H7 (cell line): ENCODE measurements around the gene SPRED2. TPM values are rescaled to one million over a fixed set of nuclear protein-coding genes. Genes with fewer than 3 reads are reported as not detected.
A peak's percentile ranks its signal among the peaks of the same experiment; 100 is the strongest.

ENCODE experiments used
- DNase-seq: peaks from one replicate; pipeline ENCODE4 v3.0.0; 2012
- H3K27me3 ChIP-seq: 2 replicates; pipeline ENCODE4 v1.6.0; 2011; ENCODE audit warnings: mild to moderate bottlenecking, low read length; ENCODE audit not compliant: control insufficient read depth, insufficient read depth
- H3K36me3 ChIP-seq: replicated peaks from 2 replicates; pipeline ENCODE4 v1.5.1; 2011; ENCODE audit warnings: low read length; ENCODE audit not compliant: control insufficient read depth, insufficient read depth
- H3K4me3 ChIP-seq: 2 replicates; pipeline ENCODE4 v1.5.1; 2011; ENCODE audit warnings: low read depth, mild to moderate bottlenecking, control low read depth, low read length, moderate library complexity; ENCODE audit not compliant: insufficient read depth
- total RNA-seq: library from RNA; depleted of rRNA; stranded (reverse); fragments of >200 nt; shearing (Covaris generic); gene quantifications from 2 replicates; pipeline ENCODE4 v1.2.3, GENCODE V29; 2014

The SPRED2 gene
- total RNA-seq, 1 experiment from 2014 or later, result 16.1 TPM

DNA sequence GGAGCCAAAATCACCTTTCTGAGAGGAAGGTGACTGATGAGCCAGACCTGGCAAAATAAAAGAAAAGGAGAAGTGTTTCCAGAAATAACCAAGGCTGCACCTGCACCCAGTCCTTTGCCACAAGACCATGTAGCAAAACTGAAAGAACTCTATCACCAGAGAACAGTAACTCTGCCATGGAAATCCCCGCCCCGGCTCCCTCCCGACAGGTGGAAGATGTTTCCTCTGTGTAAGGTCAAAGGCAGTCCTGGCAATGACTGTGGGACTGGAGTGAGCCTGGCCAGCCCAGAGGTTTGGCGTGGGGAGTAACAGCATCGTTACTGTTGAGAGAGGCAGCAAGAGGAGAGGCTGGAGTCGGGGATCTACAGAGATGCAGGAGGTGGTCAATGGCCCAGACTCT, 42.3 kb downstream of the SPRED2 start:
- DNase-seq, result no peak
- H3K4me3 ChIP-seq, result no peak overlapping the region
- H3K27me3 ChIP-seq, result no peaks in the 10 kb centered on the region
- H3K36me3 ChIP-seq, result no peaks in the 10 kb centered on the region

DNA sequence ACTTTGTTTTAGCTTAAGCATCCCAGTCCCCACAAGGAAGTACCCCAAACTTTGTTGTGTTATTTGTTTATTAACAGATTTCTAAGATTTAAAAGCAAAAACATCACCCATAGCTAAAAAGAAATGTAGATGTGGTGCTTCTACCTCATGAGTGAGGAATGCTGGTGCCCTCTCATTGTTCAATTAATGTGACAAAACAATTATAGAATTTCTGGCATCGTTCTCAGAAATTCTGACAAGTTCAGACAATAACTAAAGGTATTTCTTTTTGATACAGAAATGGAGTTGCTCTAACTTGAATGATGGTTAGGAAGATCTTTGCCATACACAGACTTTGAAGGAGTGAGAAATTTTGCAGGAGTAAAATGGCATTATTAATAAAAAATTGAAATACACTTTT, 42.9 kb downstream of the SPRED2 start:
- H3K36me3 ChIP-seq, result no peaks in the 10 kb centered on the region
- H3K27me3 ChIP-seq, result no peaks in the 10 kb centered on the region
- DNase-seq, result no peak
- no peak overlapping the region for H3K4me3 ChIP-seq

DNA sequence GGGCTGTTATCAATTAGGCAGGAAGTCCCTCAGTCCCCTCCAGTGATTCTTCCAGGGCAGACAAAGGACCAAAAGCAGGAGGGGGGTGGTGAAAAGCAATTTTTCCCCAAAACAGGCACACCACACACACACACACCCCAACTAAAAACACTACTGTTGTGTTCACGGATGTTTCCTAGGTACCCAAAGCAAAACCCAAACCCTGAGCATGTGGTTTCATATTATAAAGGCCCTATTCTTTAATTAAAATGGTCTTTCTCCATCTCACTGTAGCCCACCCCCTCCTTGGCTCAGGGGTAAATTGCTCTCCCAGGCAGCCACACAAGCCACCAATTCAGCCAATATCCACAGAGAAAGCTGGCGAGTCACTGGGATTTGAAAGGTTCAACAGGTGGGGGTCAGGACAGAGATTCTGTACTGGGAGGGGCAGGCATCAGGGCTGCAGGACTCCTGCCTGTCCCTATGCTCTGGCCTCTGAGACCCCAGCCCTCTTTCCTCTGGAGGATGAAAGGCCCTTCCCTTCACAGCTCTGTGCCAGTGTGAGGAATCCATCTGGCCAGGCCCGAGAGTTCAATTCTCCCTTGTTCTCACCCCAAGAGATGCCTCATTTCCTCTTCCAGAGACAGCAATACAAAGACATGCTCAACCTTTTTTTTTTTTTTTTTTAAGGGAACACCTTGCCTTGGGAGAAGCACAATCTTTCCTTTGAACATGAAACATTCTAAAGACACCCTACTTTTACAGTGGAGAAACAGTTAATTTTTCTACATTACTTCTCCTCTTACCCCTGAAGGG, 43.6 kb downstream of the SPRED2 start:
- no peaks in the 10 kb centered on the region for H3K27me3 ChIP-seq
- no peak overlapping the region for H3K4me3 ChIP-seq
- DNase-seq, result no peak
- no peaks in the 10 kb centered on the region for H3K36me3 ChIP-seq

DNA sequence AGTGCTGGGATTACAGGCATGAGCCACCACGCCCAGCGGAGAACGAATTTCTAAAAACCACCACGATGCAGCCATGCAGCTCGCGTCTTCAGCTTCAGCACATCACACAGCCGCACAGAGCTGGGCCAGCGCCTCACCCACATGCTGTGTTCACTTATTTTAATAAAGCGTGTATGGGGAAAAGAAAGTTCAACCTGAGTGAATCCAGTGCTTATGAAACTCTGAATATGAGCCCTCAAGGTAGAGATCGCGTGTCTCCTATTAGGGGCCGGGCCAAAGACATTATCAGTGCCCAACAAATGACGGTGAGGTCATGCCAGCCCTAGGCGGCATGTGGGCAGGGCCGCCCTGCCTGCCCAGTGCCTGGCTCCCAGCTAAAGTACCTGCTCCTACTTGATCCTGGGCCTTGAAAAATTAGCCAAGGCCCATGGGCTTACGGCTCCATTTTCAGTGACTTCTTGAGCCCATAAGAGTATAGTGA, 44.3 kb downstream of the SPRED2 start:
- Histone ChIP-seq H3K4me3 (no peak overlapping the region), H3K36me3 (no peaks in the 10 kb centered on the region), H3K27me3 (no peaks in the 10 kb centered on the region)
- DNase-seq, result no peak

DNA sequence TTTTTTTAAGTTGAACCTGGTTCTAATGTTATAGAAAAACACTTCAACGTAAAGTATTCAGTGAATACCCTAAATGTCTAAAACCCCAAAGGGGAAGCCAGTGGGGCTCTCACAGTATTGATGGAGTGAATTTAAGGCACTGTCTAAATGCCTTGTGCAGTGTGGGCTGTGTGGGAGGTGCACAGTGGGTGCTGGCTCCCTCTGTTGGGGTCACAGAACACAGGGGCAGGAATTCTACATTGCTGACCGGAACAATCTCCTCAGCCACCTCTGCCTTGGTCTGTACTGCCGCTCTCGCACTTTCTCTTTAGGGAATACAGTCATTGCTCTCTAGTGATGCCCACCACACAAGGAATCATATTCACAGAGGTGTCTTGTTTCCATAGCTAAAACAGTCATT, 45.4 kb downstream of the SPRED2 start:
- Histone ChIP-seq H3K27me3 (no peaks in the 10 kb centered on the region), H3K36me3 (no peaks in the 10 kb centered on the region), H3K4me3 (no peak overlapping the region)
- DNase-seq, result no peak

DNA sequence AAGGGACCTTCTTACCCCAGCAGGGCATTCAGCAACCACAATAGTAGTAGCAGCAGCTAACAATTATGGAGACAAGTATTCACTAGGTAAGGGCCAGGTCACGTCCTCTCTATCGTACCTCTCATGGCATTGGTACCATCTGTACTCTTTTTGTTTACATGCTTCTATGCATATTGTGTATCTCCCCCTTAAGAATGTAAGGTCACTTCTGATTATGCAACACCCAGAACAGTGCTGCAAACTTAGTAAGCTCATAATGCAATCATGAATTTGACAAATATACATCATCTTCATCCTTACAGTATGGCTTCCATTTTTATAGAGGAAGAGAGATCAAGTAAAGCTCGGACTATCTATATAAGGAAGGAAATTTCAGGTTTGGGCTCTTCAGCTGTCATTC, 46.1 kb downstream of the SPRED2 start:
- DNase-seq, result no peak
- Histone ChIP-seq H3K36me3 (no peaks in the 10 kb centered on the region), H3K4me3 (no peak overlapping the region), H3K27me3 (no peaks in the 10 kb centered on the region)

DNA sequence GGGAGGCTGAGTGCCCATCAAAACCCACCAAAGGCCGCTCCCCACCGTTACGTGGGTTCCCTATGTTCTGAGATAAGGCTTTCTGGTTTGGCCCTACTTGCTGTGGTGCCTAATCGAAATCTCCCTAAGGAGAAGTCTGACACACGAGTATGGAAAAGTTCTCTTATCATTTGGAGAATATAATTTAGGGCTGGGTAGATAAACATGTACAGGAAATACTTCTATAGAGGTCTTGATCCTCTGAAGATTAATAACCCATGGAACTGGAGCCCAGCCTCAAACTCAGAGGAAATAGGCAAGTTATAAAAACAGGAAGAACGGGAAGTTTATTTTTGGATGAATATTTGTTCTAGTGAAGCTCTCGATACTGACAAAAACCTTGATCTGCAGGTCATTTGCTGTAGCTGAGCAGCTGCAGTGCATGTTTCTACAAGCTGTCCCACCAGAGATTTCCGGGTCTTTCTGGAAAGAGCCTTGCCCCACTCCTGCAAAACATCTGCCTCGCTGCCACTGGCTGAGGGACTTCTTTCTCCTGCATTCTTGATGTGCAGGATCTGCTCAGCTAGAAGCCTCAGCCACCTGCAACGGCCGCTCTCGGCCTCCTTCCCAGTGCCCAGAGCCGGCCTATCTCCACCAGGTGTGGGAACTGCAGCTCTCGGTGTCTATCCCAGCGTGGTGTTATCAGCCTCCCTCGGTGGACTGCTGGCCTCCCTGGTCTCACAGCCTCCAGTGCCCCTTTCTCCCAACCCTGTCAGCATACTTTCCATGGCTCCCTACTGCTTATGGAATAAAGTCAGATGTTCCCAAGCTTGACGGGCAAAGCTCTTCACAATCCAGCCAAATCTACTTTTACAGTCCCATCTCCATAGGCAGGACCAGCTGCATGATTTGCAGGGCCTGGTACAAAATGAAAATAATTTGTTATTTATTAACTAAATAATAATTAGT, 48.6 kb downstream of the SPRED2 start:
- no peak overlapping the region for H3K4me3 ChIP-seq

DNA sequence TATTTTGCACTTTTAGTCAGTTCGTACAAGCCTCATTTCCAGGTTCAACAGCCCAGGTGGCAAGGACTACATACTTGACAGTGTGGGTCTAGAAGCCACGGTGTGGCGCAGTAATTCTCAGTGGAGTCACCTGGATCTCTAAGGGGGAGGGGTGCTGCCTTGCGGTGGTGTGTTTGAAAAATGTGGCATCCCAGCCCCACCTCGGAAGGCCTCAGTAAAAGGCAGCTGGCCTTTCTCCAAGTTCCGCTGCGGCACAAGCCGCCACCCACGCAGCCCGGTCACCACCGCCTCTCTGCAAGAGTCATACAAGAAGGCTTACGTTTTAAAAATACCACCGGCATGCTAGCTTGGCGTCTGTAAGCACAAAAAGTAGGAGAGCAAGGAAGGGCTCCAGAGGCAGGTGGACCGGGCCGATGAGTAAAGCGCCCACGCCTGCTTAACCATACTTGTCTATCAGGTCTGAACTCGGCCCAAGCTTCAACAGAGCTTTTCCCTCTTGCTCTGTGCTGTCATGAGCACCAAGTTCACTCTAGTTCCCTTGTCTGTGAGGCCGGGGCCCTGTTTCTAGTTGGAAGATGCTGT, 49.5 kb downstream of the SPRED2 start:
- H3K4me3 ChIP-seq, result no peak overlapping the region
- H3K27me3 ChIP-seq, result no peaks in the 10 kb centered on the region
- H3K36me3 ChIP-seq, result no peaks in the 10 kb centered on the region
- DNase-seq, result peak; percentile 56

More for the DNA sequence above, 48.6 kb downstream of the SPRED2 start:
- DNase-seq, result no peak
- Histone ChIP-seq H3K36me3 (no peaks in the 10 kb centered on the region), H3K27me3 (no peaks in the 10 kb centered on the region)

DNA sequence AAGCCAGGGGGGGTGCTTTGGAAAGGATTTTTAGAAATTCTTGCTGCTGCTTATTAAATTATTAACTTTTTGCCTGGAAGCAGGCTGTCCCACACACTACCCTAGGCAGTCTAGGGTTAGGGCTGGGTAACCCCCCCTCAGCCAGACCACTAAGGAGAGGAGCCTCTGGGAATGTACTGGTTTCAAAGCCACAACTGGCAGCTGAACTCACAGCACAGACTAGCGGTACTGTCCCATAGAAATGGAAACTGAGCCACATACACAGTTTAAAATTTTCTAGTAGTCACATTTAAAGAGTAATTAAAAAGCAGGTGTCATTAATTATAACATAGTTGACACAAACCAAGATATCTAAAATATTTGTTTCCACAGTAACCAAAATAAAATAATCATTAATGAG, 50.1 kb downstream of the SPRED2 start:
- no peak for DNase-seq
- no peak overlapping the region for H3K4me3 ChIP-seq
- no peaks in the 10 kb centered on the region for H3K27me3 ChIP-seq
- no peaks in the 10 kb centered on the region for H3K36me3 ChIP-seq

DNA sequence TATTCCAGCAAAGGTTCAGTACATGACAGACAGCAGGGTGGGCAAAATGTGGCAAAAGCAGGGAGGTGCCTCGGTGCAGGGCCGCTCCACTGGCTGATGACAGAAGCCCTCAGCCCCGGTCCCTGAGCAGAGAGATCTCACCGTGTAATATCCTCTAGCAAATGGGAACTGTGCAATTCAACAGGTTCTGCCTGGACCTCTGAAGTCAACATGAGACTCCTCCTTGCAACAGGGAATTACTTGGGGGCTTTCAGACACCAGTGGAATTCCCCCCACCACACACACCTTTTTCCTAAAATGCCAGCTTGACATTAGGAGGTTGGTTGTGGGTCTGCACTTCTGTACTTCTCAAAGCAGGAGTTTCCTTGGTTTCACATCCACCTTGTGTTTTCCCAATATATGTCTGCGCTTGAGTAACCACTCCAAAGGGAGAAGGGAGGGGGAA, 50.8 kb downstream of the SPRED2 start:
- no peaks in the 10 kb centered on the region for H3K27me3 ChIP-seq
- H3K4me3 ChIP-seq, result no peak overlapping the region
- H3K36me3 ChIP-seq, result no peaks in the 10 kb centered on the region
- no peak for DNase-seq

DNA sequence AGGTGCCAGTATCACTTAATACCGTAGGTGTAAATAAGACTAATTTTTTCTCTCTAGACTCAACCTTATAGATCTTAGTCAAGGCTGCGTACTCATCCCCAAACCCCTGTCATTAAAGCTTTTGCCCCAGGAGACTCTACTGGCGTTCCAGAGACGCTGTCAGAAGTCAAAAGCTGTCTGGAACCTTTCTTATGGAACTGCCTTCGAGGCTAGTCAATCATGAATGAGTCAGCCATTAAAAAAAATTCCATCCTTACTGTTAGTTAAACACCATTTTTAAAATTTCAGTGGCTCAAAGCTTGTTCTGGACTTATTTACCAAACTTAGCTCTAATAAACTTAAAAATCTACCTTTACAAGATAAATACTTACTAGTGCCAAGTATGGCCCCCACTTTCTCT, 52.1 kb downstream of the SPRED2 start:
- Histone ChIP-seq H3K27me3 (no peaks in the 10 kb centered on the region), H3K4me3 (no peak overlapping the region), H3K36me3 (no peaks in the 10 kb centered on the region)
- no peak for DNase-seq

DNA sequence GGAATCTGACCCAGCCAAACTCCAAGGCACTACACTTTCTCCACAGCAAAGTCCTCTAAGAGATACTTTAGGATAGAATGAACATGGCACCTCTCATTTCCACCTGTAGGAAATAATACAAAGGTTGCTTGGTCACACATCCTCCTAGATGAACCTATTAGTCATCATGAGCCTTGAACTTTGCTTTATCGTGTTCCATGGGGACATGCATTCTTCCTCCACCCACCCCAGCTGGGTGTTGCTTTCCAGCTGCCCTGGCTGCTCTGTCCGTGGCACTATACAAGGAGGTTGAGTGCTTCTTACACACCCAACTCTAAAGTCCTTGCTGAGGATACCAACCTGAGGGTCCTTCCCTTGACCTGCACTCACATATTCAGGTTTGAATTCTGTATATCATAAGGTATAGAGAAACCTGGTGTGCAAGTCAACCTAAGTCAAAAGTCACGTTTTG, 52.7 kb downstream of the SPRED2 start:
- no peaks in the 10 kb centered on the region for H3K36me3 ChIP-seq
- no peaks in the 10 kb centered on the region for H3K27me3 ChIP-seq
- DNase-seq, result no peak
- H3K4me3 ChIP-seq, result no peak overlapping the region

DNA sequence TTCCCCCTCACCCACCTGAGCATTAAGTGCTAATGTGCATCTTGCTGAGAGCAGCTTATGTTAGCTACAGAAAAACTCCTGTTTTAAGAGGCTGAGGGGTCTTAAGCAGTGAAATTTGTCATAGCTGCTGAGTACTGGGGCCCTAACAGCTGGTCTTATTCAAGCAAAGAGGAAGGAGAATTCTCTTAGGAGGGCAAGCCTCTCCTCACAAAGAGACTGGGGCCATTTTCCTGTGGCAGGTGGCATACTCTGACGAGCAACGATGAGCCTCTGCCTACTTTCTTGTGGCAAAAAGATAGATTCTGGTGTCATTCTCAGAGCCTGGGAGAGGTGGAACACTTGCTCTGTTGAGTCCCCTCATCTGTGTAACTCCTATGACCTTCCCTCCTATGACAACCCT, 53.2 kb downstream of the SPRED2 start:
- Histone ChIP-seq H3K4me3 (no peak overlapping the region), H3K36me3 (no peaks in the 10 kb centered on the region), H3K27me3 (no peaks in the 10 kb centered on the region)
- no peak for DNase-seq

DNA sequence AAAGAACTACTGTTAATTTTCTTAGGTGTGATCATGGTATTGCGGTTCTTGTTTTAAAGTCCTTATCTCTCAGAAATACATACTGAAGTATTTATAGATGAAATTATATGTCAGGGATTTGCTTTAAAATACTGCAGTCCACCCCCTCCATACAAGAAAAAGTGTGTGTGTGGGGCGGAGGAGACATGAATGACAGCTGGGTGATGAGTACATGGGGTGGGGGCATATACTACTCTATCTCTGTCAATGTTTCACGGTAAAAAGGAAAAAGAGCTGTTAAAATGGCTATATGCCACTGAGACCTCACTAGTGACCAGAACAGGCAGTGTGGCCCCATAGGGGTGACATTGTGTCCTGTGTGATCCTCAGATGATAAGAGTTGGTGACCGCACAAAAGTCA, 54.1 kb downstream of the SPRED2 start:
- H3K36me3 ChIP-seq, result no peaks in the 10 kb centered on the region
- DNase-seq, result no peak
- H3K4me3 ChIP-seq, result no peak overlapping the region
- H3K27me3 ChIP-seq, result no peaks in the 10 kb centered on the region
